GM18502 (cell line): ENCODE results near the gene BMPR2.
"Not testable (repeated sequence)": the region's sequence is repeated elsewhere in the genome, so short reads cannot be mapped to it uniquely, and the experiment has no call there.

Source experiments
- ATAC-seq: cut with Tn5 transposase; IDR thresholded peaks from one replicate; pipeline ENCODE4 v1.9.1; 2021; ENCODE audit warnings: mild to moderate bottlenecking; ENCODE audit not compliant: unreplicated experiment, poor library complexity

The BMPR2 gene

DNA sequence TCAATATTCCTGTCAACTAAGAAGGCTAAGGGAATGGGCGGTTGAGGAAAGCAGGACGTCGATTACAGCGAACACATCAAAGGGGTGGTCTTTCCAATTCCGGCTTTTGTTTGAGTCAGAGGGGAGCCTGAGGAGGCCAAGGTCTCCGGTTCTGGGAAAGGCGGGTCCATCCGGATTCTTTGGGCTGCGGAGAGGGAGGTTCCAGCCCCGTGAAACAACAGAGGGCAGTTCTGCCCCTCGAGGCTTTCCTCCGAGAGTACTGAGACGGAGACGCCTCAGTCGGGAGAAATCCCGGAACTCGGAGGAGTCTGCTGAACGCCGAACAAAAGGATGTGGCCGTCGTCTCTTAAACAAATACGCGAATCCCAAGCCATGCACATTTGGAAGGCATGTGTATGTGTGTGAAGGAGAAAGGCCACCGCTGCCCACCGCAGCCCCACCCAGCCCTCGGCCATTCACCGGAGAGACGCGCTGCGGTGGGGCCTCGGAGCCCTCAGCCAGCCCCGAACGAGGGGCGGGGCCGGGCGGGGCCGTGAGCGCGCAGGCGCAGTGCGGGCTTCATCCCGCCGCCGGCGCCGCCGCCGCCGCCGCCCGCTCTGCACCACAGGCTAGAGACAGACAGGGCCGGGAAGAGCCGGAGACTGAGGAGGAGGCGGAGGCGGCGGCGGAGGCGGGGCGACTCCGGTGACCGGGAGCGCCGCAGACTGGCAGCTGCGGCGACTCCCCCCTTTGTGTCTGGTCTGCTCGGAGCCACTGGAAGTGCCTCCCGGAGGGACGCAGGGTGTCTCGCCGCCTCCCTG lies at the start of gene BMPR2:
BMPR2 (plus strand) TSS at position 719 of the 800 bp plus-strand sequence. CDS start 1,148 bp downstream, outside the sequence.
- ATAC-seq = peak; percentile 70

DNA sequence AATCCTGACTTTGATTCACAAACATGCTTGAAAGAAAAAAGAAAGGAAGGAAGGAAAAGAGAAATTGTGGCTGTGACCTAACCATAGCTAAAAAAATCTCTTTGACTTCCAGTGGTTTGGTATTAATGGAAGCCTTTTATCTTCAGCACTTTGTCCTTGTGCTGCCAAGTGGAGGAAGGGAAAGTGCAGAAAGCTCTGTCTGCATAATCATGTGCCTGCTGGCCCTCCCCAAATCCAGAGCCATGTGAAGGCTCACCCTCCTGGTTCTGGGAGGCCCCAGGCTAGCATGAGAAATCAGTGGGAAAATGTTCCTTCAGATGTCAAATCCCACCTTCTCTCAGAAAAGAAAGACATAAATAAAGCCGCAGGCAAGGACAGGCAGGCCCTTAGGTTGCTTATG lies 48.3 kb upstream of the BMPR2 start:
- ATAC-seq = no peak

DNA sequence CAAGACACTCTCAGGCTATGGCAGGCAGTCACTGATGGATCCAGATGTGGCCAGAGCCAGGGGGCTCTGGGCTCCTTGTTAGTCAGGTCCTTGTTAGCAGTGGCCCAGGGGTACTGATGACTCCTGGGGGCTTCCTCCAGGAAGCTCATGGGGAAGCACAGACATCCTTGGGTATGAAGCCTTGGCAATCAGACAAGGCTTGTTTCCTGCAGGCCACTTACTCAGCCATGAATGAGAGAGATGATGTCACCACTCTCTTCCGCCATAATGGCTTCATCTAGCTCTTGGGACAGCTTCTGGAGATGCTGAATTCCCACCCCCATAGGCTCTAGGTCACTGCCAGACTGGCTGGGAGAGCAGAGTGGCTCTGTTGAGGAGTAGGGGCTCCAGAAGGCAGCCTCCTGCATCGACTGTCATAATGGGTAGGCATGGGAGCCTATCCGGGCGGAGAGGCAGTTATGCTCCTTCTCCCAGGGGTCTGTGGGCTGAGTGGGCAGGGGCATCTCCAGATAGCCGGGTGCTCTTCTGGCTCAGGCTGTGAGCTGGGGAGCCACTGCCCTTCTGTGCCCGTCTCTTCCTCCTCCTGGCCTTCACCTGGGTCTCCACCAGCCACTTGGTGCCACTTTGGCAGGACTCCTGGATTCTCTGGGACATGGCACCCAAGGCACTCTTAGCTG lies 40.2 kb upstream of the BMPR2 start:
- no peak for ATAC-seq

DNA sequence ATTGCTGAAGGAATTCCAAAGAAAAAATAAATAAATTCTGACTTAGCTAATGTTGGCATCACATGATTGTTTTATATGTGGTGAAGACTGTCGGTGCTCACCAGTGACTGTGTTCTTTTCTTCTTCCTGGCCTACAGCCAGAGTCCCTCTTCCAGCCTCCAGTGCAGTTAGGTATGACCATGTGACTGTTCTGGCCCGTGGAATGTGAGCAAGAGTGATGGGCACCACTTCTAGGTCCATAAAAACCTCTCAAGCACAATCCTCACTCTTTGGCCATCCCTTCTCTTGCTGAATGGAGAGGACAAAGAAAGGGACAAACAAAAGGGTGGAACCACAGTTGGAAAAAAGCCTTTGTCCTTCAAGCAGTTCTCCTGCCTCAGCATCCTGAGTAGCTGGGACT lies 39.0 kb upstream of the BMPR2 start:
- no peak for ATAC-seq

DNA sequence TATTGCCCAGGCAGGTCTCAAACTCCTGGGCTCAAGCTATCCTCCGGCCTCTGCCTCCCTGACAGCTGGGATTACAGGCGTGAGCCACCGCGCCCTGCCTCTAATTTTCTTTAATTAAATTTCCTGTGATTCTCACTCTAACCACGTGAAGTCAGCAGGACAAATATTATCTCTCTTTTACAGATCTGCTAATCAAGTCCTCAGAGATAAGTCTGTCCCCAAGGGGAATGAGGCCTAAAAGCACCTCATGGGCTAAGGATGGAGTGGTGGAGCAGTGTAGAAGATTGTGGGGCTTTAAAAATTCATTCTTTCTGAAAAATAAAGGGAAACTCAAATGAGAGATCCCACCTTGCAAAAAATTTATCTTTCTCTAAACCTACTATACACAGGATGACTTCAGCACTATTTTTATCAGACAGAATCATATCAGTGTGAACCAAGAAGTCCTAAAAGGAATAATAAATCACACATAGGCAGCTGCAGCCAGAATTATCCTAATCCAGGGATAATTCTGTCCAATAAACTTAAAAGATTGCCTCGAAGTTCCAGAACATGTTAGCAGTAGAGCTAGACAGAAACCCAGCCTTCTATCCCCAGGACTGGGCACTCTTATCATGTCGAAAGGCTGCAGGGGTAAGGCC lies 38.3 kb upstream of the BMPR2 start:
- no peak for ATAC-seq

DNA sequence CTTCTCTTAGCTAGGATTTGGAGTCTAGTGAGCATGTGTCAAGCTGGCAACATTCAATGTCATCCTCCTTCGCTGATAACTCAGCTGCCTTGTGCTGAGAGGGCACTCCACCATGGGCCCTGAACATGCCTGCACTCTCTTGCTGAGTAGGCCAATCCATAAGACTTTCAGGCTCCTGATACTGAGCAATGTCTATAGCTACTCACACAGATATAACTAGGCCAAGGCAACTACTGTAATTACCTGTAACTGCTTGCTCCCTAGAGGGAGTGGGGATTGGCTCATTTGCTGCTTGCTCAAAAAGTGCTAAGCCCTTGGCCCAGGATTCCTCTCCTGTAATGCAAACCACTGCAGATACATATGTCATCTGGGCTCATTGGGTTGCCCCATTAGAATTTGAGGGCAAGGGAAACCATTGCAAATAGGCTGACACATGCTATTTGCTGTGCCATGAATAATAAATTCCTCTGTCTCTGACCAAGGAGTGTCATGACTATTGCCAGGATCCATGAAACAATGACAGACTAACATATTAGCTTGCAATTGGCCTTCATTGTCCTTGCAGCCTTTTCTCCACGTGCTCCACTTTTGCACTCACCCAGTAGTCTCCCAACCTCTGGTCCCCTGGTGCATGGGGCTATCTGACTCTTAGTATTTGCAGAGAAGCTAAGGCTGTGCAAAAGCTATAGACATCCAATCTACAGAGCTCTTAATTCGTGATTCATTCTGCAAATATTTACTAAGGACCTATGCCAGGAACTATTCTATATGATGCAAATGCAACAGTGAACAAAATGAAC lies 36.9 kb upstream of the BMPR2 start:
- ATAC-seq = no peak

DNA sequence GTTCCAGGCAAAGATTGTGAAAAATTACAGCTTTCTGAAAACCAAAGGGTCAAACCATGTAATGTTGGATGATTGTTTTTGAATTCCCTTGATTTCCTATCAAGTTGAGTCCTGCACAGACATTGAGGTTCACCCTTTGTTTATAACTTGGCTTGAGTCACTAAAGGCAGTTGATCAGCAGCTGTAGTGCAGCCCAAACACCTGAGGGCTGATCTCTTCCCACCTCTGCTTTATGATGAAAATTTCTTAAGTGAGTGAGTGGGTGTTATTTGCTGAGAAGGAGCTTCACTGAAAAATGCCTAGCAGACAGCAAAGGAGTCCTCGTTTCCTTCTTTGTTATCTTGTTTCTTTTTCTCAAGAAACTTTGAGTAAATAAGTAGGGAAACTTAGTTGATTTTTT lies 31.9 kb upstream of the BMPR2 start:
- ATAC-seq = no peak

DNA sequence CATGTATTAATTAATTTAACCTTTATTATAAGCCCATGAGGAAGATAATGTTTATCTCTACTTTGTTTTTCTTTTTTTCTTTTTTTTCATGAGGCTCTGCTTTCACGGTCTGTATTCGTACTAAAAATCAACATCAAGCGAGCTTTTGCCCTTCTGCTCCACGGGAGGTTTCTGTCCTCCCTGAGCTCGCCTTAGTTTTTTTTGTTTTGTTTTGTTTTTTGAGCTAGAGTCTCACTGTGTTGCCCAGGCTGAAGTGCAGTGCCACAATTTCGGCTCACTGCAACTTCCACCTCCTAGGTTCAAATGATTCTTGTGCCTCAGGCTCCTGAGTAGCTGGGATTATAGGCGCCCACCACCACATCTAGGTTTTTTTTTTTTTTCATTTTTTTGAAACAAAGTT lies 29.9 kb upstream of the BMPR2 start:
- ATAC-seq = no peak

DNA sequence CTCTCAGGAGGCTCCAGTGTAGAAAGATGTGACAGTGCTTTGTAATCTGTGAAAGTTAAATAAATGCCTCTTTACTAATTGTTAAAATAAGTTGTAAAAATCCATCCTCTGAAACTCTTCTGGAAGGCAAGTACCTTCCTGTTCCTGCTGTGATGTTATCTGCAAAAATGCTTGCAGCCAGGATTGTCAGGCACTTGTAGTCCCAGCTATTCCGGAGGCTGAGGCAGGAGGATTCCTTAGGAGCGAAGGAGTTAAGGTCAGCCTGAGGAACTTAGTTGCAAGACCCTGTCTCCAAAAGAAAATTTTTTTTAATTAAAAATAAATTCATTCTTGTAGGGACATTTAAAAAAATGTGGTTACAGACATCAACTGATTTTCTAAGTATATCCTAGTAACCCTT lies 22.7 kb upstream of the BMPR2 start:
- no peak for ATAC-seq

DNA sequence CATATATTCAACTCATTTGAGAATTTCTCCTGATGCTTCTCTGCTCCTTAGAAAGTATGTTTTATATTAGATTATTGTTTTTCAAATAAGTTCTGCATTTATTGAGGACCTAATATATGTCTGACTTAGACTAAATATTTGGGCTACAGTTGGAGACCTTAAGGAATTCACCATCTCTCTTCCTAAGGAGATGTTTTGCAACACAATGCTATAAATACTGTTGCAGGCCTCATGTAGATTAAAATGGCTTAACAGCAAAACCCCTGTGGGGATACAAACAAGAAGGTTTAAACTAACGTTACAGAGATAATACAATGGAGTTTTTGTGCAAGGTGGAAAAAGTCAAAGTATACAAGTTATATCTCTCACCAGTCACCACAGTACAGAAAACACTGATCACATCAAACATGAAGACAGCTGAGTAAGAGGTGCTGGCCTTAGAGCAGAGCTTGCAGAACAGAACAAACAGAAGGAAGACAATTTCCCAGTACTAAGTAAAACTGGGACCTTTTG lies 20.1 kb upstream of the BMPR2 start:
- no peak for ATAC-seq

DNA sequence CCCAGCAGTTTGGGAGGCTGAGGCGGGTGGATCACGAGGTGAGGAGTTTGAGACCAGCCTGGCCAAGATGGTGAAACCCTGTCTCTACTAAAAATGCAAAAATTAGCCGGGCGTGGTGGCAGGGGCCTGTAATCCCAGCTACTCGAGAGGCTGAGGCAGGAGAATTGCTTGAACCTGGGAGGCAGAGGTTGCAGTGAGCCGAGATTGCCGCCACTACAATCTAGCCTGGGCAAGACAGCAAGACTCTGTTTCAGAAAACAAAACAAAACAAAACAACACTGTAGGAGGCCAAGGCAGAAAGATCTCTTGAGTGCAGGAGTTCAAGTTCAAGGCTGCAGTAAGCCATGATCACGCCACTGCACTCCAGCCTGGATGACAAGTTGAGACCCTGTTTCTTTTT lies 17.2 kb upstream of the BMPR2 start:
- ATAC-seq = not testable (repeated sequence)

DNA sequence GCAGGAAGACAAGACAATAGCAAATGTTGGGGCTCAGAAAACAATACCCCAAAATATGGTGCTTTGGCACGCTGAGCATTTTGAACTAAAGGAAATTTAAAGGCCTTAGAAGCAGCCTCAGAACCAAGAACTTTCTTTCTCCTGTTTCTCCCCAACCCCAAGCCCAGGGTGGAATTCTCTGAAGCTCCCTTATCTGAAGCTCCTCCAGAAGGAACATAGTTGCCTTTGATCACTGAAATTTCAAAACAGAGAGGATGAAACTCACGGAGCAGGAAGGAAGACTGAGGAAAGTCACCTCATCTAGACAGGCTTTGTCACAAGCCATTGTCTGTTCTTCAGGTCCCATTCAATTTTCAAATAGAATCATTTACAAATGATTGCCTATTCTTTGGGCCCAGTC lies 15.5 kb upstream of the BMPR2 start:
- ATAC-seq = no peak

DNA sequence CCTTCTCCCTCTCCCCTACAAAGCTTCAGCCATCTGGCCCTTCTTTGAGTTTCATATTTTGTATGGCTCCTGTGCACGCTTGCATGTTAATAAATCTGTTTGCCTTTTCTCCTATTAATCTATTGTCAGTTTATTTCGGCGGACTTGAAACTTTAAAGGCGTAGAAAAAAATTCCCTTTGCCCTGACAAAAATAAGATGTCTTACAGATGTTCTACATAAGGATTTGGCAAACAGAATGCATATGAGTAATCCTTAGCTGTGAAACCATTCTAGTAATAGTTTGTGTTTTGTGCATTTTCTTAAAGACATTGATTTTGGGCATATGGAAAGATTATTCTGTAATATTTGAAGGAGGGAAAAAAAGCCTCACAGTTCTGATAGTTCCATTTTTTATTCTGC lies 15.0 kb upstream of the BMPR2 start:
- ATAC-seq = no peak

DNA sequence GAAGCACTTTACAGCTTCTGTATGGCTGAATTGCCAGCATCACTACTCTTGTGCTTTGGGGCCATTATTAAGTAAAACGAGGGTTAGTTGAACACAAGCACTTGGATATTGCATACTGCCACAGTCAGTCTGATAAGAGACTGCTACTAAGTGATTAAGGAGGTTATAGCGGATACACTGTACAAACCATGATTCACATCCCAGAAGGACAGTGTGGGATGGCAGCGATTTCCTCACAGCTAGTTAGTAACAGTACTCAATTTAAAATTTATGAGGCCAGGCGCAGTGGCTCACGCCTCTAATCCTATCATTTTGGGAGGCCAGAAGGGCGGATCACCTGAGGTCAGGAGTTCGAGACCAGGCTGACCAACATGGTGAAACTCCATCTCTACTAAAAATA lies 2.6 kb upstream of the BMPR2 start:
- ATAC-seq = no peak

DNA sequence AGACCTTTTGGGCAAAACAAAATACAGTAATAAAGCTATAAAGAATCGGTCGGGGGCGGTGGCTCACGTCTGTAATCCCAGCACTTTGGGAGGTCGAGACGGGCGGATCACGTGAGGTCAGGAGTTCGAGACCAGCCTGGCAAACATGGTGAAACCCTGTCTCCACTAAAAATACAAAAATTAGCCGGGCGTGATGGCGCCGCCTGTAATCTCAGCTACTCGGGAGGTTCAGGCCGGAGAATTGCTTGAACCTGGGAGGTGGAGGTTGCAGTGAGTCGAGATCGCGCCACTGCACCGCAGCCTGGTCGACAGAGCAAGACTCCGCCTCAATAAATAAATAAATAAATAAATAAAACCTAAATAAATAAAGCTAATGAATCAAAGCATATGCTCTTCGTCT lies 1.7 kb upstream of the BMPR2 start:
- ATAC-seq = not testable (repeated sequence)

DNA sequence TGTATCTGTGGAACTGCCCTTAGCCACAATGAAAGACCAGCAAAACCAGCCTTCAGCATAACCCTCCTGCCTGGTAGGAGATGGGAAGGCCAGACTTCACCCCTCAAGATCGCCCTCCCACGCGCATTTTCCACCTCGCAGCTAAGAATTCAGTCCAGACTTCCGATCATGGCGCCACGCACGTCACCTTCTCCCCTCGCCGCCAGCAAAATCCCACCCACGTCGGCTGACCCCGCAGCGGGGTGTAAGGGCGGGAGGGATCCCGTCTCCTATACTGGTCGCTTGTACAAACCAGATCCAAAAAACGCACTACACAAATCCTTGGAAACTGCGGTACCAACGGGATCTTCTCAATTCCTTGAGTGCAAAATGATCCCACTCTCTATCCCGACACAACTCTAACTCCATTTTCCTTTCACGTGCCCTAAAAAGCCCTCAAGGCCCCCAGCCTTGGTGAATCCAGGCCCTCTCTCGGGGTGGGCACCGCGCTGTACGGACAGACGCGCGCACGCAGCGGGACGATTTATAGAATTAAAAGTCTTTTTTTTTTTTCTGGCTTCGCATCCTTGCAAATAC lies 1.0 kb upstream of the BMPR2 start:
- no peak for ATAC-seq

DNA sequence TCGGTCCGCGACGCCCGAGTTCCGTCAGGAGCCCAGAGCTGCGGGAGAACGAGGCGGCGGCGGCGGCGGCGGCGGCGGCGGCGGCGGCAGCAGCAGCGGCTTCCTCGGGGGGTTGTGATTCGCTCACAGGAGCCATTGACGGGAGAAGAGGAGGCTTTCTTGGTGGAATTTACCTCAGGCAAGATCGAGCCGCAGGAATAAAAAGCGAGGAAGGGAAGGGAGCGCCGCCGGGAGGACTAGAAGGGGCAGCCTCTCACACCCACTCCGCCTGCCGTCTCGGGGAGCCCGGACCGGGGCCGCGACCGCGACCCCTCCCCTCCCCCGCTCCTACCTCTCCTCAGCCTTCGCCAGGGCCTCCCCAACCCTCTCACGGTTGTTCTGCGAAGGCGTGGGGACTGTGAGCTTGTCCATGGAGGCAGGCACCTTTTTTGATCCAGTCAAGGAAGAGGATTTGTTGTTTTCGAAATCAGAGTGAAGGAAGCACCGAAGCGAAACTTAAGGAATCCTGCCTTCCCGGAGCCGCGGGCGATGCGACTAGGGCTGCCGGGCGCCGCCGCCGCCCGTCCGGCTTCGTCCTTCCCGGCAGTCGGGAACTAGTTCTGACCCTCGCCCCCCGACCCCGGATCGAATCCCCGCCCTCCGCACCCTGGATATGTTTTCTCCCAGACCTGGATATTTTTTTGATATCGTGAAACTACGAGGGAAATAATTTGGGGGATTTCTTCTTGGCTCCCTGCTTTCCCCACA lies 506 bp downstream of the BMPR2 start:
- peak; percentile 17 for ATAC-seq

DNA sequence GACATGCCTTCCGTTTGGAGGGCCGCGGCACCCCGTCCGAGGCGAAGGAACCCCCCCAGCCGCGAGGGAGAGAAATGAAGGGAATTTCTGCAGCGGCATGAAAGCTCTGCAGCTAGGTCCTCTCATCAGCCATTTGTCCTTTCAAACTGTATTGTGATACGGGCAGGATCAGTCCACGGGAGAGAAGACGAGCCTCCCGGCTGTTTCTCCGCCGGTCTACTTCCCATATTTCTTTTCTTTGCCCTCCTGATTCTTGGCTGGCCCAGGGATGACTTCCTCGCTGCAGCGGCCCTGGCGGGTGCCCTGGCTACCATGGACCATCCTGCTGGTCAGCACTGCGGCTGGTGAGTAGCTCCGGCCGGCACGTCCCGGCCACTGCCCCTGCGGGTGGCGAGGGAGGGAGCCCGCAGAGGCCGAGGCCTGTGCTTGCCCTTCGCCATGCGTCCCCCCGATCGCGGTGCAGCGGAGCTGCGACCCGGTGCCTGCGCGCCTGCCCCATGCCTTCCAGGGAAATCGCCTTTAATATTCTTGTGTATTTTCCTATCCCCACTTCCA lies 1.2 kb downstream of the BMPR2 start:
- no peak for ATAC-seq

DNA sequence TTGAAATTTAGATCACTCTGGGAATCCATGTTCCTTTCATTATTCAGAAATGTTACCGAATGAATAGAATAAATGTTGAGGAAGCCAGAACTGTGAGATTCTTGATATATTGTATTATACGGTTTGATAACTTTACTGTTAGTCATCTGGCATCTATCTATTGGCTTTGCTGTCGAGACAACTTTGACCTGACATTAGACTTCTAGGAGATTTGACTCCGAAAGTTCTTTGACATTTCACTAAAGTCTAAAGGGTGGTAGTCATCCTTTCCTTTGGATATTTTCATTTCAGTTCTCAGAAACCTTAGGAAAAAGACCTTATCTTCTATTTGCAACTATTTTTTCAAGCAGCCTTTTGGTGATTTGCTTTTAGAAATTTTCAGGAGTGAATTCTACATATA lies 1.9 kb downstream of the BMPR2 start:
- ATAC-seq = no peak
